ENCODE results near the gene GOLT1A.
A peak's percentile ranks its signal among the peaks of the same experiment; 100 is the strongest.

GOLT1A gene

GRCh38 chr1:204153667-204154066 lies 60.1 kb downstream of the GOLT1A start:
- no peak for DNase-seq

GRCh38 chr1:204152310-204153044 lies 61.3 kb downstream of the GOLT1A start:
- no peak for DNase-seq

- peak; percentile 70 for DNase-seq
Observed at GRCh38 chr1:204151552-204152309, 62.1 kb downstream of the GOLT1A start, which contains the start of gene ETNK2. Gene ETNK2, minus strand, starts transcription at chr1:204152044. Its CDS starts 192 bp downstream, at chr1:204151852.

GRCh38 chr1:204150702-204151551 lies 62.9 kb downstream of the GOLT1A start:
- DNase-seq = no peak

GRCh38 chr1:204149635-204150565 lies 63.9 kb downstream of the GOLT1A start:
- no peak for DNase-seq

- no peak for DNase-seq
Observed at GRCh38 chr1:204149107-204149506, 64.7 kb downstream of the GOLT1A start.

Data from NCI-H774 (cell line).